ENCODE results near the gene SMARCC2.

SMARCC2 gene

DNA sequence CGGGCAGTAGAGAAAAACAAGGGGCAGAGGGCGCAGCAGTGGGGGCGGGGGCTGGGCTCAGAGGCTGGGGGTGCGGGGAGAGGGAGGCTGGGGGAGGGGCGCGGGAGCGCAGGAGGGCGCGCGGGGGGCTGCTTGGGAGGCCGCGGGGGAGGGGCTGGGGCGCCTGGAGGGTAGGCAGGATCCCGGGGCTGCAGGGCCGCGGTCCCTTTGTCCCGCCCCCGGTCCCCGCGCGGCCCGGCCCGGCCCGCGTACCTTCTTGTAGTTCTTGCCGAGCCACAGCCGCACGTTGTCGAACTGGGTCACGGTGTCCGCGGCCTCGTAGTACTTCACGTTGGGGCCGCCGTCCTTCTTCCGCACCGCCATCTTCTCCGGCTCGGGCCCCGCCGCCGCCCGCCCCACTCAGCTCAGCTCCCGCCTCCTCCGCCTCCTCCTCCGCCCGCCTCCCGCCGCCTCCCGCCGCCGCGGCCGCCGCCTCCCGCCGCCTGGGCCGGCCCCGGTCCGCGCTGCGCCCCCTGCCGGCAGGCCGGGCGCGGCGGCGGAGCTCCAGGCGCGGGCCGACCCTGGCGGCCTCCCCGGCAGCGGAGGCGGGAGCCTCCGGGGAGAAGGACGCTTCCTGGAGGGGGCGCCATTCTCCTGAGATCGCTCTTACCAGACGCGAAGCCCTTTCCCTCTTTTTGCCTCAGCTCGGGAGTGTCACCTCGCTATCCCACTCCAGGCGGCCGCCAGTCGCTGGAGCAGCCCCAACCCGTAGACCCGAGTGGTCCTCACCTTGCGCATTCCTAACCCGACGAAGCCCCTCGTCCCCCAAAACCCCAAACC lies at the start of gene SMARCC2:
SMARCC2 (minus strand) TSS at position 385 of the 819 bp plus-strand sequence; CDS start at position 363, 22 bp downstream.
- TF ChIP-seq CTCF (IDR thresholded peaks at IDR 0.05; ENCODE audit: insufficient read depth, low read length, missing control alignments), result peak; percentile 87
- peak within 1 kb of the TSS; percentile 82 for H3K4me3 ChIP-seq (ENCODE audit: low read depth, low read length)
- no peak for DNase-seq (ENCODE audit: low read depth, low spot score)
- ChIA-PET CTCF (interaction anchor here (0.7 to 7.4 kb wide), 64 partner anchors 8 to 460 kb away, joined by 3 to 311 read pairs (median 6); partner anchors contain the start of genes ANKRD52, CNPY2, CS and ESYT1), POLR2A (interaction anchor here (0.8 to 3.2 kb wide), 14 partner anchors 8 to 159 kb away, joined by 3 to 32 read pairs (median 4); partner anchors contain the start of genes COQ10A, ESYT1, MYL6 and RNF41)

- CTCF ChIA-PET, result interaction anchor here (1.3 to 1.9 kb wide), 5 partner anchors 11 to 48 kb away, joined by 3 to 6 read pairs (median 5); partner anchors contain the start of genes ANKRD52 and SMARCC2
Observed at GRCh38 chr12:56237552-56237951, 48.3 kb upstream of the SMARCC2 start.

DNA sequence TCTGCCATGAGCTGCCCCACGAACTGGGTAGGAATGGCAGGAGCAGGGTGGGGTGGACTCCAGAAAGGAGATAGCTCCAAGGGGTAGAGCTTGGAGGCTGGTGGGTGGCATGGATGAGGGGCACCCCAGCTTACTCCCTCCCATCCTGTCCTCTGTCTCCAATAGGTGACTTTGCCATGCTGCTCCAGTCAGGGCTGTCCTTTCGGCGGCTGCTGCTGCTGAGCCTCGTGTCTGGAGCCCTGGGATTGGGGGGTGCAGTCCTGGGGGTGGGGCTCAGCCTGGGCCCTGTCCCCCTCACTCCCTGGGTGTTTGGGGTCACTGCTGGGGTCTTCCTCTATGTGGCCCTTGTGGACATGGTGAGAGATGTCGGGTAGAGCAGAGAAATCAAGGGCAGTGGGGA lies 47.7 kb upstream of the SMARCC2 start:
- ChIA-PET POLR2A (interaction anchor here (1.3 to 3.5 kb wide), 3 partner anchors 11 to 122 kb away, joined by 3 to 21 read pairs (median 3); partner anchors contain the start of gene RNF41), CTCF (interaction anchor here (1.1 to 1.9 kb wide), 9 partner anchors 9 to 227 kb away, joined by 3 to 7 read pairs (median 5); partner anchors contain the start of genes ANKRD52 and SMARCC2)
- no peak for TF ChIP-seq CTCF (IDR thresholded peaks at IDR 0.05; ENCODE audit: insufficient read depth, low read length, missing control alignments)
- DNase-seq (ENCODE audit: low read depth, low spot score), result no peak
- no peak overlapping the region for H3K4me3 ChIP-seq (ENCODE audit: low read depth, low read length)

More at GRCh38 chr12:56237552-56237951, 48.3 kb upstream of the SMARCC2 start:
- DNase-seq (ENCODE audit: low read depth, low spot score), result no peak
- no peak overlapping the region for H3K4me3 ChIP-seq (ENCODE audit: low read depth, low read length)
- no peak for TF ChIP-seq CTCF (IDR thresholded peaks at IDR 0.05; ENCODE audit: insufficient read depth, low read length, missing control alignments)
- POLR2A ChIA-PET, result interaction anchor here (1.3 to 3.5 kb wide), 2 partner anchors 11 to 121 kb away, joined by 3 to 21 read pairs; no protein-coding TSS in a partner anchor

DNA sequence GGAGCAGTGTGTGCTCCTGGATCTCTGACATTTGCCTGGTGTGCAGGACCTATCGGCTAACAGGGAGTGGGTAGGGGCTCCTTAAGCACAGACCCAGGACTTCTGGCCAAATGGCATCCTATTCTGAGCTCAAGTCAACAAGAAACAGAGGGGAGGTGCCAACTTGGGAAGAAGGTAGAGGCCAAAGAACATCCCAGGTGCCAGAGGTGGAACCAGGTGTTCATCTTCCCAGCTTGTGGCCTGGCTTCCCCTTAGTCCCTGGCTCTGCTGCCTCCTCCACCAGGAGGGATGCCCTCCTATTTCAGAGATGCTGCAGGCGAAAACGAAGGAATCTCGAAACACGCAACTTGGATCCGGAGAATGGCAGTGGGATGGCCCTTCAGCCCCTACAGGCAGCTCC lies 46.8 kb upstream of the SMARCC2 start:
- POLR2A ChIA-PET, result interaction anchor here (1.4 to 3.5 kb wide), 3 partner anchors 12 to 15 kb away, joined by 3 to 21 read pairs (median 3); partner anchors contain the start of gene RNF41
- TF ChIP-seq CTCF (IDR thresholded peaks at IDR 0.05; ENCODE audit: insufficient read depth, low read length, missing control alignments), result no peak
- no peak overlapping the region for H3K4me3 ChIP-seq (ENCODE audit: low read depth, low read length)
- CTCF ChIA-PET, result interaction anchor here (0.8 to 1.9 kb wide), 10 partner anchors 9 to 228 kb away, joined by 3 to 7 read pairs (median 5); partner anchors contain the start of genes ANKRD52, RNF41 and SMARCC2
- DNase-seq (ENCODE audit: low read depth, low spot score), result no peak

DNA sequence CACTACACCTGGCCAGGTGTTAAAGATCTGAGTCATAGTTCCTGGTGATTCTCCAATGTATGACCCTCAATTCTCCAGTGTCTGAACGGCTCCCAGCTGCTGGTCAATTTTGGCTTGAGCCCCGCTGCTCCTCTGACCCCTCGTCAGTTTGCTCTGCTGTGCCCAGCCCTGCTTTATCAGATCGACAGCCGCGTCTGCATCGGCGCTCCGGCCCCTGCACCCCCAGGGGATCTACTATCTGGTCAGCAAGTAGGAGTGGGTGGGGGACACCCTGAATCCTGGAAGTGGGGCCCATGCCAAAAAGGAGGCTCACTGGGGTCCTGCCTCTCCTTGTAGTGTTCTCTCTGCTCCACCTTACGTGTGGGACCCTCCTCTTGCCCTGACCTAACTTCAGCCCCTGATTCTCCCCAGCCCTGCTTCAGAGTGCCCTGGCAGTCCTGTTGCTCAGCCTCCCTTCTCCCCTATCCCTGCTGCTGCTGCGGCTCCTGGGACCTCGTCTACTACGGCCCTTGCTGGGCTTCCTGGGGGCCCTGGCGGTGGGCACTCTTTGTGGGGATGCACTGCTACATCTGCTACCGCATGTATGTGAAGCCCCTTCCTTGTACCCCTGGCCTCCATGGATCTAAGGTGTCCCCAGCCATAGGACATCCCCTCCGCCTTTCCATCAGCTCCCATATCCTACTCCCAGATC lies 45.6 kb upstream of the SMARCC2 start:
- ChIA-PET CTCF (interaction anchor here (1.7 to 4.4 kb wide), 6 partner anchors 10 to 229 kb away, joined by 5 to 23 read pairs (median 10); partner anchors contain the start of genes ANKRD52, COQ10A and SMARCC2), POLR2A (interaction anchor here (1.0 to 1.6 kb wide), 2 partner anchors 13 to 16 kb away, joined by 3 to 4 read pairs; partner anchors contain the start of gene RNF41)
- no peak overlapping the region for H3K4me3 ChIP-seq (ENCODE audit: low read depth, low read length)
- no peak for DNase-seq (ENCODE audit: low read depth, low spot score)
- no peak for TF ChIP-seq CTCF (IDR thresholded peaks at IDR 0.05; ENCODE audit: insufficient read depth, low read length, missing control alignments)
